Glomerular visceral epithelial cell (primary cell): ENCODE measurements around the gene SARNP.

ENCODE experiments used
- DNase-seq: peaks from one replicate; pipeline ENCODE4 v3.0.0-alpha.2; 2016; ENCODE audit errors: extremely low spot score

Gene SARNP

DNA sequence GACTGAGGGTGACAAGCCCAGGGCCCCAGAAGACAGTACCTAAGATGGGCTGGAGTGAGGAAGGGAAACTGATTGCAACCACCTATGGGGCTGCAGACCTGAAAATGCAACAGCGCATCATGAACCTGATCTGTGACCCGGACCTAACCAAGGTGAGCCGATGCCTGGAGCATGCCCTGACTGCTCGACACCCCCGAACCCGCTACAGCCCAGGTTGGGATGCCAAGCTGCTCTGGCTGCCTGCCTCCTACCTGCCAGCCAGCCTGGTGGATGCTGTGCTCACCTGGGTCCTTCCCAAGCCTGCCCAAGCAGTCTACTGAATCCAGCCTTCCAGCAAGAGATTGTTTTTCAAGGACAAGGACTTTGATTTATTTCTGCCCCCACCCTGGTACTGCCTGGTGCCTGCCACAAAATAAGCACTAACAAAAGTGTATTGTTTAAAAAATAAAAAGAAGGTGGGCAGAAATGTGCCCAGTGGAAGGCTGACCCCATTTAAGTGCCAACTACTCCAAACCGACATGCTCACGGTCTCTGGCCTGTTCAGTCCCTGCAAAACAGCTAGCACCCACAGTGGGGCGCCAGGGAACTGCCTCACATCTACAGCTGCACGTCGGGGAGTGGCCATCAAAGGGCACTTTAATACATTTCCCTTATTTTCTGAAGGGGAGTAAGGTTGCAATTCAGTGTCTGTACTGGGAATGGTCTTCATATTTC lies 93.1 kb downstream of the SARNP start:
- DNase-seq, result peak; percentile 61

DNA sequence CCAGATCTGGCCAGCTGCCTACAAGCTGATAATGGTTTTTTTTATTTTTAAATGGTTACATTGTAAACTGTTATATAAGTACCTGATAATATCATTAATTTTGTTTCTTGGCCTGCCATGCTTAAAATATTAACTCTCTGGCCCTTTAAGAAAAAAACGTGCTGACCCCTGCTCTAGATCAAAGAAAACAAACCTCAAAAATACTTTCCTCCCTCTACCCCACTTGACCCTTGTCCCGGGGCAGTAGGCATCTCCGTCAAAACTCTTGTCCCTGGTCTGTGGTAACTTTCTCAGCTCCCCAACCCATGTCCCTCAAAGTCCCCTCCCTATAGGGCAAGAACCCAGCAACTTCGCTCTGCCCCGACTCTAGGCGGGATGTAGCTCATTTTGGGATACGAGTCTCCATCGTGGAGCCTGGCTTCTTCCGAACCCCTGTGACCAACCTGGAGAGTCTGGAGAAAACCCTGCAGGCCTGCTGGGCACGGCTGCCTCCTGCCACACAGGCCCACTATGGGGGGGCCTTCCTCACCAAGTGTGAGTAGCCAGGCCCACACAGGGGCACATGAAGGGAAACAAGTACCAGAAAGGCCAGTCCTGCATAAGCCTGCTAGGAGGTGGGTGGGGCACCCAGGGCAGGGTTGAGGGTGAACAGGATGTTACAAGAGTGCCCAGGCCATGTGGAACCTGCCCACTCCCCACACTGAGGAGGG lies 93.9 kb downstream of the SARNP start:
- no peak for DNase-seq

DNA sequence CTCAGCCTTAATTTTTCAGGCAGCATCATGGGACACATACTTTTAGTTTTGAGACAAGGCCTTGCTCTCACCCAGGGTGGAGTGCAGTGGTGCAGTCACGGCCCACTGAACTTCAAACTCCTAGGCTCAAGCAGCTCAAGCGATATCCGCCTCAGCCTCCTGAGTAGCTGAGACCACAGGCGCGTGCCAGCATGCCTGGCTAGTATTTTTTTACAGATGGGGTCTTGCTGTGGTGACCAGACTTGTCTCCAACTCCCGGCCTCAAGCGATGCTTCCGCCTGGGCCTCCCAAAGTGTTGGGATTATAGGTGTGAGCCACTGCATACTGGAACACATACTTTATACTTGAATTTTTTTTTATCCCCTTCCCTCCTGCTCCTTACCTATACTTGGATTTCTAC lies 94.6 kb downstream of the SARNP start:
- DNase-seq, result peak; percentile 81

DNA sequence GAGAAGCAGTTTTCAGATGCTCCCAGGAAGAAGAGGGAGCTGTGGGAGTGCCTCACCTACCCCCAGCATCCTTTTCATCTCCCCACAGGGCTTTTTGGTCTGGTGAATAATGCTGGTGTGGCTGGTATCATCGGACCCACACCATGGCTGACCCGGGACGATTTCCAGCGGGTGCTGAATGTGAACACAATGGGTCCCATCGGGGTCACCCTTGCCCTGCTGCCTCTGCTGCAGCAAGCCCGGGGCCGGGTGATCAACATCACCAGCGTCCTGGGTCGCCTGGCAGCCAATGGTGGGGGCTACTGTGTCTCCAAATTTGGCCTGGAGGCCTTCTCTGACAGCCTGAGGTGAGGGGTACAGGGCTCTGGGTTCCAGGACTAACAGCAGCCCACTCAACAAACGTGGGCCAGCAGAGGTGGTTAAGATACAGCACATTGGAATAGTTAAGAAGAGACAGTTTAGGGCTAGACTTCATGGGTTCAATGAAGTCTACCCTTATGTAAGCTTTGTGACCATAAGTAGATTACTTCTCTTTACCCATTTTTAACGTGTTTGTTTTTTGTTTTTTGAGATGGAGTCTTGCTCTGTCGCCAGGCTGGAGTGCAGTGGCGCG lies 95.8 kb downstream of the SARNP start:
- no peak for DNase-seq

DNA sequence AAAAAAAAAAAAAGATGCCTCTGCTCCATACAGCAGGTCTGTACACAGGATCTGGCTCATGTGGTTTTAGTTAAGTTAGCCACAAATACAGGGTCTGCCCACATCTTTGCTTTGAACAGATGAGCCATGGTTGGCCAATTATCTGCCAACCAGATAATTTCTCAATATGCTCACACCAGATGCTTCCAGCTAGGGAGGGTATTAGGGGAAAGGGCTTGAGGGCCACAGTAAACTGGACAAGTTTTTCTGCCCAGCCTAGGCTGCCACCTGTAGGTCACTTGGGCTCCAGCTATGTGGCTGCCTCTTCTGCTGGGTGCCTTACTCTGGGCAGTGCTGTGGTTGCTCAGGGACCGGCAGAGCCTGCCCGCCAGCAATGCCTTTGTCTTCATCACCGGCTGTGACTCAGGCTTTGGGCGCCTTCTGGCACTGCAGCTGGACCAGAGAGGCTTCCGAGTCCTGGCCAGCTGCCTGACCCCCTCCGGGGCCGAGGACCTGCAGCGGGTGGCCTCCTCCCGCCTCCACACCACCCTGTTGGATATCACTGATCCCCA lies 96.6 kb downstream of the SARNP start:
- peak; percentile 97 for DNase-seq

DNA sequence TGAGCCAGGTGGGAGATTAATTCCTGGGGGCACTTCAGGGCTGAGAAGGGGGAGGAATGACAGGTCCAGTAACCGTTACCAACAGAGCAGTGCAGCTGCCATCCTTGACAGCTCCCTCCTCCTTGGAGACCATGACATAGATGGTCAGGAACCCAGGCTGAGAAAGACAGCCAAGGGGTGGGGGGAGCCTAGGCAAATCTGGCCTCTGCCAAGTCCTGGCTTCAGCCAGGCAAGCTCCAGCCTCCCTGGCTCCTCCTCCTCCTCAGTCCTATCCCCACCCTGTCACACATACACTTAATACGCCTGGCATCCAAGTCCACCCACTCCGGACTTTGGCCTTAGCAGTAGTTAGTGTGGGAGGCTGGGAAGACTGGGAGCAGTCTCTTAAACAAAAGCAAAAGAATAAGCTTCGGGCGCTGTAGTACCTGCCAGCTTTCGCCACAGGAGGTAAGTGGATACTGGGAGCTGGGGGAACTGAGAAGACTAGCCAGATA lies 97.4 kb downstream of the SARNP start, which contains the start of gene RDH5:
Gene RDH5 (plus strand): TSS at position 323 of the 494 bp plus-strand sequence. CDS start 792 bp downstream, outside the sequence.
- peak; percentile 63 for DNase-seq

DNA sequence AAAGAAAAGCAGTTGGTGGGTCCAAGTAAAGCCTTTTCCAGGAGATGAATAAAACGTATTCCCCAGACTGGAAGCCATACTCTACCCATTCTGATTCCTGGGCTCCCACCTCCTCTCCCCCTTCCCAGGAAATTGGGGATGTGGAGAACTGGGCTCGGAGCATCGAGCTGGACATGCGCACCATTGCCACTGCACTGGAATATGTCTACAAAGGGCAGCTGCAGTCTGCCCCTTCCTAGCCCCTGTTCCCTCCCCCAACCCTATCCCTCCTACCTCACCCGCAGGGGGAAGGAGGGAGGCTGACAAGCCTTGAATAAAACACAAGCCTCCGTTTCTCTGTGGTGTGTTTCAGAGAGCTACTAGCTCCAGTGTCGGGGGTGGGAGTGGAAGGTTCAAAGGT lies 98.2 kb downstream of the SARNP start:
- no peak for DNase-seq

DNA sequence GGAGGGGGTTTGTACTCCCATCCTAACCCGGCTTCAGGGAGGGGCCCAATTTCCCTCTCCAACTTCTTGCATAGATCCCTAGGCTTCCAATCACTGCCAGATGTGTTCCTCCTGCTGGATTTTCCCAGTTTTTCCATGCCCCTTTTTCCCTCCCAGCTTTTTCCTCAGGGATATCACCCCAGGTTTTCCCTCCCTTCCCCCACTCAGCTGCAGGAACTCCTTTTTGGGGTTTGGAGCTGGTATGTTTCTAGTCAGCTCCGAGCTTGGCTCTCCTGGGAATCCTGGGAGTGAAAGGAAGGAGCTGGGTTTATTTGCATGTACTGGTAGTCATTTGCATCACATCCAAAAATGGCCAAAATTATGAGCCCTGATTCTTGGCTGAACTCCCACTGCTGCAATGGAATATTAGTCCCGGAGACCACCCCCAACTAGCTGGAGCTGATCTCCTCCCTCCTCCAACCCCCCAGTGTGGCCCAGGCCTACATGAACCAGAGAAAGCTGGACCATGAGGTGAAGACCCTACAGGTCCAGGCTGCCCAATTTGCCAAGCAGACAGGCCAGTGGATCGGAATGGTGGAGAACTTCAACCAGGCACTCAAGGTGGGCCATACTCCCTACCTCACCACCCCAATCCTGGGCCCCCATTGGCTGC lies 98.8 kb downstream of the SARNP start:
- DNase-seq, result no peak

DNA sequence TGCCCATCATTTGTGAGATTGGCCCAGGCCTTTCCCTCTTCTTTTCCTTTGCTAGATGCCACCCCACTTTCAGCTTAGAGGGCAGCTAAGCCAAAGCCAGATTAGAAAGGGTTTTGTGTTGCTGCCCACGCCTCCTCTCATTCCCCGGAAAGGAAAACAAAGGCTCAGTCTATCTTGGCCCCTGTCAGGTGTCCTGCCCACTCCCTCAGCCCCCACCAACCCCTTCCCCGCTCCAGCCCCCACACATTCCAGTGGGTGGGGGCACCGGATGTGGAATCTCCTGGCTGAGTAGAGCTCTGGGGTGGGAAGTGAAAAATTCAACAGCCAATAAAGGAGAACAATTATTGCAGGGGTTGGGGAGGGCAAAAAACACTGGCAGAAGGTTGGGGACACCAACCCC lies 99.5 kb downstream of the SARNP start:
- DNase-seq, result peak; percentile 48

DNA sequence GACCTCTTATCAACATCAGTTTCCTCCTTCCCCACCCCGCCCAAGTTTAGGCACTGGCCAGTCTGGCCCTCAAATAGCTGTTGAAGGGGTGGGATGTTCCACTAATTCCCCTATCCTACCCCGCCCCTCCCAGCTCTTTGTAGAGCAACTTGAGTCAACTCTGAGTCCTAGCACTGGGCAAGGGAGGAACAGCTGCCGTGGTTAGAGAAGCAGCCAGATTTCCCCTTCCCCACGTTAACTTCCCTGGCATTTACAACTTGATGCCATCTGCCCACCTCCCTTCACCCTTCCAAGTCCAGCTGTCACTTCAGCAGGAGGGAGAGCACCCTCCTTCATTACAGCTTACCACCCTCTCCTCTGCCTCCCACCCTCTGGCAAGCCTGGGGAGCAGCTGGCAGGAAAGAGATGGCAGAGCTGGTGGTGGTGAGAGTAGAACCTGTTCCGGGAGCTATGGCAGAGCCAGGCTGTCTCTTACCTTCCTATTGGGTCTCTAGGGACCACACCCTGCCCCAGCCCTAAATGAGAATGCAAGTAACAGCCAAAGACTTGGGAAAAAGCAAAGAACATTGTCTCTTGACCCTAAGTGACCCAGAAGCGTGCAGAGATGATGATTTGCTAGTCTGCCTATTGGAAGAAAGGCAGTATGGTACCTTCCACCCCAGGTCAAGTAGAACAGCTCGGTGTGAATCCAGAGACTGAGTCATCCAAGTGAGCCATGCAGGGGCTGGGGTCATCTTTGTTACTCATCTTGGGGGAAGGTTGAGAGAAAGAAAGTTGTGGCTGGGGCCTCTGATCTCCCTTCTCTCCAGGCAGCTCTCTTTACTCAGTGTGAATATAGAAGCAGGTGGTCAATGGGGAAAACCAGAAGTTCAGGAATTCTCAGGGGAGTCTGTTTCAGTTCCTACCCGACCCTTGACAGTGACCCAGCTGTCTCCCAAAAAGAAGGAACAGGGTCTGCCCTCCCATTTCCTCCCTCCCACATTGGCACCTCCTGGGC lies 100.2 kb downstream of the SARNP start:
- DNase-seq, result peak; percentile 66

DNA sequence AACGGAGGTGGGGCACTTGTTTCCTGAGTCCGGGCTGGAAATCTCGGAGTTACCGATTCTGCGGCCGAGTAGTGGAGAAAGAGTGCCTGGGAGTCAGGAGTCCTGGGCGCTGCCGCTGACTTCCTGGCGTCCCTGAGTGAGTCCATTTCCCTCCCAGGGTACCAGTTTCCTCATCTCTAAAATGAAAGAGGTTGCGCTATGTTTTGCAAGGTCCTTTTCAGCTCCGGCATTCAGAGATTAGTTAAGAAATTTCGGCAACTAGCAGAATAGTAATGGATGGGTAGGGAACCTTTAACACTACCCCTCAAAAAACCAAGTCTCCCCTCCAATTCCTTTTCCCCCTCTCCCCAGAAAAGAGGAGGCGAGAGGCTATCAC lies 101.0 kb downstream of the SARNP start:
- DNase-seq, result no peak

DNA sequence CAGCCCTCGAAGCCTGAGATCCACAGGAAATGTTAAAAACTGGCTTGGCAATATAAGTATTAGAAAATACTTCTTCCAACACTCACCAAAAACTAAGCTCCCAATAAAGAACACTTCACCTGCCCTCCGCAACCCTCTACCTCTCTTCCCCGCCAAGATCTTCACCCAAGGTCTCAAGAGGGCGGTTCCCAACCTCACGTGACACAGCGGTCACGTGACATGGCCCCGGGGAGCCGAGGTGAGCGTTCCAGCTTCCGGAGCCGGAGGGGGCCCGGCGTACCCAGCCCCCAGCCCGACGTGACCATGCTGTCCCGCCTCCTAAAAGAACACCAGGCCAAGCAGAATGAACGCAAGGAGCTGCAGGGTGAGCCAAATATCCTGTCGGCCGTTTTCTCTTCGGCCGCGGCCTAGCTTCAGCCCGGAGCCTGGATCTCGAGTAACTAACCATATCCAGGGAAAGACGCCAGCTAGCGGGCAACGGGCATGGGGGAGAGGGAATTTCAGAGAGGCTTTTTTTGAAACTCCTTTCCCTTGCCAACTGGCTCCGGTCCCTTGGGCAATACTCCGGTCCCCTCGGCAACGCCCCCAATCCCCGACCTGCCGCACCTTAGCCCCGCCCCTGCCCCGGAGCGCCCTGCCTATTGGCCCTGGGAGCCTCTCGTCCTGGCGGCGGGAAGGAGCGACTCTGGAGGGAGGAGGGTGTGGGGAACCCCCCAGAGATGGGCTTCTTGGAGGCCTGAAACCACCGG lies 101.5 kb downstream of the SARNP start, which contains the start of gene BLOC1S1:
Gene BLOC1S1 (plus strand): TSS at position 214 of the 749 bp plus-strand sequence. CDS start 6 bp downstream, at position 220.
- DNase-seq, result peak; percentile 92

DNA sequence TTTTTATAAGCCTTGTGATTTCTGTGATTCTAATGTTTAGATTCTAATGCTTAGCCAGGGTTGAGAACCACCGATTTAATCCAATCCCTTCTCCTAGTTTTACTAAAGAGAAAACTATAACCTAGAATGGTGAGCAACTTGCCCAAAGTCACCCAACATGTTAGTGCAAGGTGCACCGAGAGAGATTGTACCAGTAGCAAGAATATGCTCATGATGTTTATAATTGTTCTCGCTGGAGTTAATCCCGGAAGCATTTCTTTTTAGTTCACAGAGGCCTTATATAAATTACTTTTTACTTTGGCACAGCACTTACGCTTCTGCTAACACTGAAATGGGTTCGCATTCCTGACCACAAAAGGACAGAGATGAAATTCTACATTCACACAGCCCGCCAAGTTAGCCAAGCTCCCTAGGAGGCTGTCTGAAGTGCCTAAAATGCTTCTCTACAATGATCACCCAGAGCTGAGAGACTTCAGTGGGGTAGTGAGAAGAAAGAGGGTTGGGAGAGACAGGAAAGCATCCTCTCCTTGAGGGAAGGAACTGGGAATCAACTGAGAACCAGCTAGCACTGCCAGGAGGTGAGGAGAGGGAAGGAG lies 102.3 kb downstream of the SARNP start:
- DNase-seq, result no peak

DNA sequence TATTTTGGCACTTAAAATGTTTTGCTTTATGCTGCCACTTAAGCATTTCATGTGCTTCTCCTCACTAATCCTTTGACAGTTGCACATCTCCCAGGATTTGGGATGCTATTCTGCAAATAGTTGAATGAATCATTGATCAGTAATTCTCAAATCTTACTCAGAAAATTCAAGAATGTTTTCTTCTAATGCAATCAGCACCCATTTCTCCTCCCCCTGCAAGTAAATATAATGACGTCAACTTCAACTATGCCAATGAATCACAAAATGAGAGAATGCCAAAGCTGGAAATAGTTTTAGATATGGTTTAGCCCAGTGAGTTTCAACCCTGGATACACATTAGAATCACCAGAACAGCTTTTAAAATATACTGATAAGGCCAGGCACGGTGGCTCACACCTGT lies 103.8 kb downstream of the SARNP start:
- DNase-seq, result no peak

DNA sequence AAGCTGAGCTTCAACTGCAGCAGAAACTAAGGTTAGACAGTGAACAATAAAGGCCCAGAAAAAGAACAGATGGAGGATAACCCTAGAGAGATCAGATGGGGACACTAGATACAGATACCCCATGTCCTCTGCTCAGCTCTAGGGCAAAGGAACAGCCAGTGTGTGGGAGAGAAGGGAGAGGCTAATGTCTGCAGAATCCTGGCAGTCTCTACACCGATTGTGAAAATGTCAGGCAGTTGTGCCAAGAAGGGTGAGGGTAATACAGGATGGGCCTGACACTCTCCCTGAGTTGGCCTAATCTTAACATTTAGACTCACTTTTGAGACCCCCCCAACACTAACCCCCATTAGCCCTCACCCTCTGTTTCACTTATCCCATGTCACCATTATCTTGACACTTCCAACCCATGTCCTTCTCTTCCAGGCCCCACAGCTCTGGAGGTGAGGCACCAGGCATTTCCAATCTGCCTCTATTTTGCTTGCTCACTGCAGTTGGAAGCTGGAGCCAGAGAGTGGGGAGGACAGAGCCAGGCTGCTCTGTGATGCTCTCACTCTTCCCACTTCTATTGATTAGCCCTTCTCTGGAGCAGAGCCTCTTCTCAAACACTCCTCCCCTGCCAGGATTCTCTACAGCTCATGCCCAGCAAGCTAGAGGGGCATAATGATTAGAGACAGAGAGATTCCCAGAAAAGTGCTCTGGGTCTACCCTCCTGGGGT lies 104.7 kb downstream of the SARNP start:
- DNase-seq, result no peak

DNA sequence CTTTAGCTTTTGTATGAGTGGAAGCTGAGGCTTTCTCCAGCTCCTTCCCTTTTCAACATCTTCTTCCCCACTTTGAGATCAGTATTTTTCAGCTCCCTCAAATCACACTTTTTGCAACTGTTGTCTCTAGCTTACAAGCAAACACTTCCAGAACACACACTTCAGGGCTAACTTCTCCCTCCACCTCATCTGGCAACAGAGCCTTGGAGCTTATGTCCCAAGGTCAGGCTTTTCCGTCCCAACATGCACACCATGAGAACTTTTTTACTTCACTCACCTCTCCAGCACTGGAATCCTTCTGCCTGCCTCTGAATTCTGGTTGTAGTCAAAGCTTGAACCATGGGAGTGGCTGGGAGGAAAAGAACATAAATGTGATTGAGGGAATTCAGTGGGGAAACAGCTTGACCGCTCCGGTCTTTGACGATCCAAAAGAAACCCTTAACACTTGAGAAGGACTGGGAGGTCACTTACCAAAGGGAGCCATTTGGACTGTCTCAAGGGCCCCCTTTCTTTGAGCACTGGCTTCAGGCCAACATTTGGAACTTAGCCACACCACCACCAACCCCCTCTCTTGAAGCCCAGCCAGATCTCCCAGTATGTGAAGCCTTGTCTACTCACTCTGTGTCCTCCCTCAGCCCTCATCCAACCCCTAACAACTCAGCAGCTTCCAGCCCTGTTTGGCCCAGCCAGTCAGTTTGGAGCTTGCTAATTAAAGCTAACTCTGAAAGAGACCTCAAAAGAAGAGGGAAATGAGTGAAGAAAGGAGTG lies 105.6 kb downstream of the SARNP start:
- DNase-seq, result no peak

DNA sequence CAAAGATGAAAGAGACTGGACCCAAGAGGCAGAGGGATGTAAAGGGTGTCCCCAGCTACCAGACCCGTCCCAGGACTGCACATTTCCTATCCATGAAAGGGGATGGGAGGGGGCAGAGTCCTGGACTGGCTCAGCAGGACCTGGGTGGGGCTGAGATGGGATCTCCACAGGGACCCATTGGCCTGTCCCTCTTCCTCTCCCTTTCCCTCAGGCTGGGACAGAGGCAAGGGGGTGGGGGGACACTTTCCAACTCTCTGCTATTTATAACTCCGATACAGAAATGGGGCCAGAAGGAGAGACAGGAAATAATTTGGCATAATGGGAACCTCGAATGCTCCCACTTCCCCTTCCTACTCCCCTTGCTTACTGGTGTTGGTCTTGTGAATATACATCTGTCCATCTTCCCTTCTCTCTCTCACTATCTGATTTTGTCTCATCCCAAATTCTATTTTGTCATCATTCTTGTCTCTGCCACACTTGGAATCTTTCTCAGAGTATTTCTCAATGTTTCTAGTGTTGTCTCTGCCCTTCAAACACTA lies 108.8 kb downstream of the SARNP start:
- DNase-seq, result no peak
